ENCODE measurements around the gene NRIP3. TPM values are rescaled to one million over a fixed set of nuclear protein-coding genes. Genes with fewer than 3 reads are reported as not detected.
"Not testable (repeated sequence)": the region's sequence is repeated elsewhere in the genome, so short reads cannot be mapped to it uniquely, and the experiment has no call there.

NRIP3 gene
- total and polyA plus RNA-seq, 11 donors = 0.23 to 3.4 (median 0.58) TPM

GRCh38 chr11:8988329-8989234 lies 15.2 kb downstream of the NRIP3 start:
- Histone ChIP-seq H3K4me3 (no peak overlapping the region), H3K9me3 (no peaks in the 10 kb centered on the region), H3K36me3 (no peaks in the 10 kb centered on the region), H3K27ac (no peak overlapping the region), H3K27me3 (no peaks in the 10 kb centered on the region), H3K4me1 (peaks cover 0 to 10% (median 0%) of the 10 kb centered on the region in 12 donors)
- 61 to 82% (median 70%) methylated on average over 3 of the region's 3 CpGs for WGBS, 4 donors
- intact Hi-C loops (cut with DNase I) = no loop called here
- DNase-seq (no peak), ATAC-seq (no peak)
- no peak for TF ChIP-seq POLR2A (IDR thresholded peaks at IDR 0.05)
- TF ChIP-seq CTCF (IDR thresholded peaks at IDR 0.05) = no peak

- WGBS, 4 donors = 84 to 88% (median 85%) methylated on average over 2 of the region's 2 CpGs
- H3K27ac ChIP-seq = no peak overlapping the region
- ATAC-seq = no peak
Measured at GRCh38 chr11:8987446-8987845, 16.4 kb downstream of the NRIP3 start.

GRCh38 chr11:8986772-8987171 lies 17.0 kb downstream of the NRIP3 start:
- DNase-seq; H3K27ac ChIP-seq; H3K4me3 ChIP-seq; H3K27me3 ChIP-seq; H3K36me3 ChIP-seq; H3K9me3 ChIP-seq; intact Hi-C loops (cut with DNase I); ATAC-seq; H3K4me1 ChIP-seq: not testable (repeated sequence)
- WGBS, 4 donors = 96 to 98% (median 97%) methylated on average over 6 of the region's 6 CpGs

More at GRCh38 chr11:8987446-8987845, 16.4 kb downstream of the NRIP3 start:
- intact Hi-C loops (cut with DNase I) = no loop called here
- Histone ChIP-seq H3K36me3 (no peaks in the 10 kb centered on the region), H3K4me3 (no peak overlapping the region), H3K9me3 (no peaks in the 10 kb centered on the region), H3K27me3 (no peaks in the 10 kb centered on the region), H3K4me1 (peaks cover 0 to 10% (median 0%) of the 10 kb centered on the region in 12 donors)
- DNase-seq = no peak
- TF ChIP-seq CTCF (IDR thresholded peaks at IDR 0.05) (no peak), POLR2A (IDR thresholded peaks at IDR 0.05) (no peak)

- Histone ChIP-seq H3K4me3 (no peak overlapping the region), H3K9me3 (no peaks in the 10 kb centered on the region), H3K4me1 (peaks cover 0 to 10% (median 0%) of the 10 kb centered on the region in 12 donors), H3K27ac (no peak overlapping the region), H3K27me3 (no peaks in the 10 kb centered on the region), H3K36me3 (no peaks in the 10 kb centered on the region)
- TF ChIP-seq POLR2A (IDR thresholded peaks at IDR 0.05) (no peak), CTCF (IDR thresholded peaks at IDR 0.05) (no peak)
- ATAC-seq (no peak), DNase-seq (no peak)
- 90 to 97% (median 95%) methylated on average over 5 of the region's 5 CpGs for WGBS, 4 donors
- intact Hi-C loops (cut with DNase I) = no loop called here
Measured at GRCh38 chr11:8985462-8985861, 18.3 kb downstream of the NRIP3 start.

Measured in heart left ventricle (tissue), 16 donors.